HG03520 (cell line): Measurements from ENCODE around the gene ZIC2.

Experiments
- ATAC-seq: cut with Tn5 transposase; IDR thresholded peaks from one replicate; pipeline ENCODE4 v1.9.1; 2021; ENCODE audit warnings: mild to moderate bottlenecking, moderate library complexity; ENCODE audit not compliant: unreplicated experiment

The ZIC2 gene

DNA sequence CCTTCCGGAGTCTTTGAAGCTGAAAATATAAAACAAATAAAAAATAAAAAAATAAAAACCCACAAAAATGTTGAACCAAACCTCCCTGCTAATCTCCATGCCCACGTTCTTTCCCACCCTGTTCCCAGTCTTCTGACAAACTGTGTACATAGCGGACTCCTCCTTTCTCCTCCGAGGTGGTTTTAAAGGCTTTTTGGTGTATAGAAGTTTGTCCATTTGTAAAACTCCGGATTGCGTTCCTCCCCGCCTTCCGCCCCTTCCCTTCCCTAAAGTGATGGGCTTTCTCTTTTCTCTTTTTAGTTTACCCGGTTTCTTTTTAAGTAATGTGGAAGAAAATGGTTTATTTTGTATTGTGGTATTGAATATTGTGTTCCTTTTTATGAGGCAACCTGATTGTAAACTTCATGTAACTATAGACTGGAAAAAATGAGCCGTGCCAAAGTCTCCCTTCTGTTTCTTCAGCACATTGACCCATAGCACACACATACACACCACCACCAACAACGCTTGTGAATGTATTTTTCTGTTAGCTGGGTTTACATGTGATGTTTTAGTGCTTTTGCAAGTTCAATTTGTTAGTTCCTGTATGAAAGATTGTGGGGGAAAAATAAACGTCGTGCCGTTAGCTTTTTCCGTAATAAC, 4.4 kb downstream of the ZIC2 start:
- no peak for ATAC-seq

GRCh38 chr13:99986741-99987140, 5.2 kb downstream of the ZIC2 start:
- no peak for ATAC-seq

DNA sequence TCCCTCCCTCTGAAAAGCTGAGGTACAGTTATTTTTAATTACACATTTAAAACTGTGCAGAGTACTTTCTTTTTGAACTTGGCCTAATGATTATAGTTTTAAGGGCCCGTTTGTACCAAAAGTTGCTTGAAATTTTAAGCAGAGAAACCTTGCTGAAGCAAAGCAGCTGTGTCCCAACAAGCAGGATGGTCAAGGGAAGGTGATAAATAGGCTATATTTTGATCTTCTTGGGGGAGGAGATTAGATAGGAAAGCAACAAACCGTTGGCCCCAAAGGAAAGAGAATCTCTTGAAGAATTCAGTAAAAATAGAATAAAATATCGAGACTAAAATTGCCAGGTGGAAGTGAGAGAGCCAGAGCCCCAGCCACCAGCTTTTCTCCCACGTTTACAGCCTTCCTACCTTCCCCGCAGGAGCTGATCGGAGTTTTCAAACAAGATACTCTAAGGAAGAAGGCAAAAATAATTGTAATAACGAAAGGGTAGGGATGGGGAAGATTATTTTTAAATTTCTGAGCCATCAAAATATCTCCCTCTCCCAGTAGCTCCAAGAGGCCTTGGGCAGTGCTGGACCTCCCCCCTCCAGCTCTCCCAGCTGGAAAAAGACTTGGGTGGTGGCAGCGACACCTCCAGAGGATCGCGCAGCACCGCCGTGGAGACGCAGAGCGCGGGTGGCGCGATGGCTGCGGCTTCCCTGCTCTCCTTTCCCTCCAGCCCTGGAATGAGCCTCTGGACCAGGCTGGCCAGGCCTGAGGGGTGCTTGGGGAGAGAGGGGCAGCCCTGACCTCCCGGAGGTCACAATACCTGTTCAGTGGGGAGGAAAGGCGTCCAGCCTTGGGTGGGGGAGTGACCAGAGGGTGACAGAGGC, 5.8 kb downstream of the ZIC2 start:
- no peak for ATAC-seq

DNA sequence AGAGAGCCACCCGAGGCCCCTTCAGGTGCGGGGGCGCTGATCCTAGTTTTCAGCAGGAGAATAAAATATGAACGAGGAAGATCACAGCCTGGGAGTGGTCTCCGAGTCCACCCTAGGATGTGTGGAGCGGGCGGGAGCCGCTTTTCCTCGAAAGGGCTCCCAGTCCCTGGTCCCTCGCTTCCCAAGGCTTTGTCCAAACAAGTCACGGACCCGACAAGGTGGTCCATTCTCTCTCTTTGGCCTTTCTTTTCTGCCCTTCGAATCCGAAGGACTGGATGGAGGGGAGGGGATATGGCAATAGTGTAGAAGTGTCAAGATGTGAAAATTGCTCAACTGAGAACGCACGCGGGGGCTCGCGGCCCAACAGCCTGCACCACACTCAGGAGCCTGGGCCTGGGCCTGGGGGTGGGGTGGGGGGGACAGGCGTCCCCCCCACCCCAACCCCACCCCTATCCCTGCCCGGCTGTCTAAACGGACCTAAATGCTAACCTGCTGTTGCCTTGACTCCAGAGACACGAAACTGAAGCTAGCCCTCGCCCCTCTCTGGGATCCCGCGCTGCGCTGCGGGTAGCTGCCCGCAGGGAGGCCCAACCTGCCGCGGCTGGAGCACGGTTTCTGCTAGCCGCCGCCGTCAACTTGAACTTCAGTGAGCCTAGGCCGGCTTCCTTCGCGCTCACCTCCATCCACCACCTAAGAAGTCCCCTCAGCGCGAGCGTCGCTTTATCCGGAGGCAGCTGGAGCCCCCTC, 7.1 kb downstream of the ZIC2 start:
- ATAC-seq, result no peak

DNA sequence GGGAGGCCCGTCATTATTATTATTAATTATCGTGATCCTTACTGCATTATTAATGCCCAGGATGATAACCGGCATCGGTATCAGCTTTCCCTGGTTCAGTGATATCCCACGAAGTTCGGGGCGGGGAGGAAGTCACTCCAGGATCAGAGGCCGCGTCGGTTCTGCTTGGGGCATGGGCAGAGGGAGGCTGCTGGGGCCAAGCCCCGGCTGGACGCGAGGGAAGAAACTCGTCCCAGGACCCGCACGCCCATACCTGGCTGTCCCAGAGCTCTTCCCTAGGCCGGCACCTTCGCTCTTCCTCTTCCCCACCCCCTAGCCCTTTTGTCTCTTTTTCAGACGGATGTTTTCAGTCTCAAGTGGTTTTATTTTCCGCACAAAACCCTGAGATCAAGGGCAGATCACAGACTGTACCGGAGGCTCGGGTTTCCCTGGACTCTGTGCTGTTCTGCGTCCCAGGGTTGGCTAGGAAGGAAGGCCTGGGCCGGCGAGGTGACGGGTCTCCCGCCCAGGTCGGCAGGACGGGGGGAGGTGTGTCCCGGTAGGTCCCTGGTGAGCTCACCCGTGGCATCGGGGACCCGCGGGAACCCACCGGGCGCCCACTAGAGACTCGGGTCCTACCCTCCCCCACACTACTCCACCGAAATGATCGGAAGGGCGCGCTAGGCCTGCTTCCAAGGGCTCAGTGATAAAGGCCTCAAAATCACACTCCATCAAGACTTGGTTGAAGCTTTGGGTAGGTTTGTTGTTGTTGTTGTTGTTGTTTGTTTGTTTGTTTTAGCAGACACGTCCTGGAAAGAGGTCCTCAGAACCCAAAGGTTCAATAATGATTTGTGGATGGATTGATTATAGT, 7.9 kb downstream of the ZIC2 start:
- no peak for ATAC-seq

DNA sequence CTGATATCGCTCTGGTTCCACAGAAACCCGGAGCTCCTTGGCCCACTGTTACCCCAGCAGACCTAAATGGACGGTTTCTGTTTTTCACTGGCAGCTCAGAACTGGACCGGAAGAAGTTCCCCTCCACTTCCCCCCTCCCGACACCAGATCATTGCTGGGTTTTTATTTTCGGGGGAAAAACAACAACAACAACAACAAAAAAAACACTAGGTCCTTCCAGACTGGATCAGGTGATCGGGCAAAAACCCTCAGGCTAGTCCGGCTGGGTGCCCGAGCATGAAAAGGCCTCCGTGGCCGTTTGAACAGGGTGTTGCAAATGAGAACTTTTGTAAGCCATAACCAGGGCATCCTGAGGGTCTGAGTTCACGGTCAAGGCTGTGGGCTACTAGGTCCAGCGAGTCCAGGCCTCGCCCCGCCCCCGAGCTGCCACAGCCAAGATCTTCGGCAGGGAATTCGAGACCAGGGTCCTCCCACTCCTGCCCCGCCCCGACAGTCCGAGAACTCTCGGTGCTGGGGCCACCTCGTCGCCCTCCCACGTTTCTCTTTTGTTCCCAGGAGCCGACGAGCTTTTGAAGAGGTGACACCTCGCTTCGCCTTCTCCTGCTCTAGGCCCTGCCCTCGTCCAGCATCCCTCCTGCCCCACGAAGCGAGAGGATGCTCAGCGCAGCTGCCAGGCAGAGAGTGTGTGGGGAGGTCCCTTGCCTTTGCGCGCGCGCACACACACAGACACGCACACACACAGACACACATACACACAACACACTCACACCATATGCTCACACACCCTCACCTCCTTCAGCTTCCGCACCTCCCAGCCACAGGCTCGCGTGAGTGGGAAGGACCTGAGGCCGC, 8.8 kb downstream of the ZIC2 start:
- ATAC-seq, result no peak

- no peak for ATAC-seq
These were observed 9.6 kb downstream of the ZIC2 start for GRCh38 chr13:99991013-99991827.

- ATAC-seq, result no peak
These were observed 10.5 kb downstream of the ZIC2 start for GRCh38 chr13:99991828-99992775.

DNA sequence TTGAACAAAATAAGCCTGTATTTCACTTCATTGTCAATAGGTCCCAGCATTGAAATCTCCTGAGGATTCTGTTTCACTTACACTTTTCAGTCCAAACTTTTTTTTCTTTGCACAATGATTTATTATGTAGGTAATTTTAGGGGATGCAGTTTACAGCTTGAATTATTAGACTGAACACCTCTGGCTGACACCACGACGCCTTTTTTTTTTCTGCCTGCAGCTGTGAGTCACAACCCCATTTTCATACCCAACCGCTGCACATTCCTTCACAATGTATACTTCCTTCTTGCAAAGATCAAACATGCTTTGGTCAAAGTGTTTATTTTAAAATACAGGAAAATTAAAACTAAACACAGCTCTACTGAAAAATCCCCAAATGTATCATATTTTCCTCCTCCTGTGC, 11.4 kb downstream of the ZIC2 start:
- no peak for ATAC-seq

GRCh38 chr13:99993660-99994637, 12.4 kb downstream of the ZIC2 start:
- no peak for ATAC-seq

- ATAC-seq, result no peak
These were observed 13.0 kb downstream of the ZIC2 start for GRCh38 chr13:99994638-99995020.

- ATAC-seq, result no peak
These were observed 13.6 kb downstream of the ZIC2 start for GRCh38 chr13:99995104-99995588.

DNA sequence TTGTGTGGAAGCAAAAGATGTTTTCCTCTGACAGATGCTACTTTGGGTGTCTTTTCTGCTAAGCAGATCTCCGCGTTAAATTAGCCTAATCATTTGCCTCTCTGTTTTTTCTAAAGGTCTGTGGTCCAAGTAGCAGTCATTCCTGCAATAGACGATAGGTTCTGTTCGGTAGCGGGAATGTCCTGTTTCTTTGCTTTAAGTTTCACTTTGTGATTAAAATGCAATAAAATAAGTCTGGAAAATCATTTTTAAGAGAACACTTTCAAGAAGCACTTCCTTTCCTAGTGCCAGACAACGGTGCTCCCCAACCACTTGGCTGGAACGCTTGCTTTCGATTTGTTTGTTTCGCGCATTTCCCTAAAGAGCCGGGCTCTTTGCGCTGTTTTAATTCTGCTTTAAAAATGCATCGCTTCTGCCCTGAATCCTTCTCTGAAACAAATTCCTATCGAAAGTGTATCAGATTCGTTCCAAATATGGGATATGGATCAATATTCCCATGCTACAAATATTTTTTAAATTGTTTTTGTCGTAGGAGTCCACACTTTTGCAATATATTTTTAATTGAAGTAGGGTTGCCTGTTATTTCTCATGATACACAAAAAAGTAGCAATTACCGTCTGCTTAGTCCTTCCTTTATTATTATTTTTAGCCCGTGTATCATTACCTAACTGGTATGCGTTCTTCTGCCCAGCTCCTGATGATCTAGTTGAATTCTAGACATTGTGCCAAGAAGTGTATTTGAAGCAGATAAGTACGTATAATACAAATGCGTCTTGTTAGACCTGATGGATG, 14.2 kb downstream of the ZIC2 start:
- no peak for ATAC-seq

GRCh38 chr13:99996381-99996973, 14.9 kb downstream of the ZIC2 start:
- no peak for ATAC-seq

DNA sequence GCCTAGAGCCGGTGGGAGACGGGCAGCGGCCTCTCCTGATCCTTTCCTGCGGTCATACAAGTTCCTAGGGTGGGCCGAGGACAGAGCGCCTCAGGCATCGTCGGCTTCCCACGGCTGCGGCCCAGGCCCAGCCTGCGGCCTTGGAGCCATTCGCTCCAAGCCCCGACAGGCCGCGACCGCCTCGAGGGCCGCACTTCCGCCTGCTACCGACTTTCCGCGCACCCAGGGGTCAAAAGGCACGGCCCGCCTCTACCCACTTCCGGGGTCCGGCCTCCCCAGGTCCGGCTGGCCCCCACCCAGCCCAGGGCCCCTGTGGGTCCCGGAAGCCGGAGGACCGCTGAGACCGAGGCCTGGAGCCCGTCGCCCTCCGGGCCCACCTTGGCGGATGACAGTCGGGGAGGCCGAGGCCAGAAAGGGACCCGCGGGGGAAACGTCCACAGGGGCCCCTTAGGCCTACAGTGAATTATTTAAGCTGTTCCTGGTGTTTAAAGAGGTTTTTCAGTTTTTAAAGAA, 16.2 kb downstream of the ZIC2 start:
- ATAC-seq, result no peak
